Liver (tissue), 3 donors: ENCODE data around the gene KLHL9.

Source experiments
- EGR1 ChIP-seq, 2 donors: IDR thresholded peaks; 2 replicates each; pipeline ENCODE4 v1.6.1; 2016 to 2018; ENCODE audit warnings: antibody characterized with exemption in 2 of 2, low read depth in 2 of 2
- FOXA1 ChIP-seq: IDR thresholded peaks from 2 replicates; pipeline ENCODE4 v1.6.1; 2016; ENCODE audit warnings: antibody characterized with exemption
- MAX ChIP-seq: IDR thresholded peaks from 2 replicates; pipeline ENCODE4 v1.6.1; 2016; ENCODE audit warnings: antibody characterized with exemption
- RAD21 ChIP-seq, 2 donors: IDR thresholded peaks; 2 replicates each; pipeline ENCODE4 v1.6.1; 2016; ENCODE audit warnings: antibody characterized with exemption in 2 of 2, mild to moderate bottlenecking in 2 of 2
- TAF1 ChIP-seq: conservative IDR thresholded peaks from 2 replicates; pipeline ENCODE4 v1.6.1; 2016; ENCODE audit warnings: antibody characterized with exemption, mild to moderate bottlenecking
- YY1 ChIP-seq: IDR thresholded peaks from 2 replicates; pipeline ENCODE4 v1.6.1; 2016; ENCODE audit warnings: antibody characterized with exemption, mild to moderate bottlenecking
- TF ChIP-seq, protein P1 (sequence below): IDR thresholded peaks from 2 replicates; pipeline ENCODE4 v1.6.1; 2016; ENCODE audit warnings: antibody characterized with exemption
- TF ChIP-seq, protein P2 (sequence below): fragments of 150-350 bp; IDR thresholded peaks from 2 replicates; pipeline ENCODE4 v1.5.1; 2017; ENCODE audit warnings: improper control_type of control experiment, low read depth, low read length; ENCODE audit not compliant: missing input control
- donor health status: healthy.
- donor health status: healthy.

DNA sequence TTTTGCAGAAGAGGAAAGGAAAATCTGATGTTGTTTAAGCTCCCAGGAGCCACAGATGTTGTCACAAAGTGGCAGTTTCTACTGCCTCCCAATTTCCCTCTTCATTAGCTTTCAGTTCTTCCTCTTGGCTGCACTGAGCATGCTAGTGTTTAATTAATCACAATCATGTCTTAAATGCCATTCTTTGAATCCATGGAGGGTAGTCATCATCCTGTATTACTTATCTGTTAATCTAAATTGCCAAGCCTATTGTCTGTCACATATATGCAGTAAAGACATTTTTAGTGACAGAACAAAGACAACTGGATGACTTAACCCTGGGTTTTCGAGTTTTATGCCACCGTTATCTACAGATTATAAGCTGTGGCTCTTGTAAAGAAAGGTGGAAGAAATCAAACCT is 14.7 kb downstream of the KLHL9 start:
- TF ChIP-seq YY1 (no peak), MAX (no peak), RAD21 (IDR thresholded peaks at IDR 0.05) (no peak), EGR1 (IDR thresholded peaks at IDR 0.05; ENCODE audit: low read depth in 2 of 2) (no peak), TAF1 (no peak), FOXA1 (no peak)
- TF ChIP-seq, protein P1, sequence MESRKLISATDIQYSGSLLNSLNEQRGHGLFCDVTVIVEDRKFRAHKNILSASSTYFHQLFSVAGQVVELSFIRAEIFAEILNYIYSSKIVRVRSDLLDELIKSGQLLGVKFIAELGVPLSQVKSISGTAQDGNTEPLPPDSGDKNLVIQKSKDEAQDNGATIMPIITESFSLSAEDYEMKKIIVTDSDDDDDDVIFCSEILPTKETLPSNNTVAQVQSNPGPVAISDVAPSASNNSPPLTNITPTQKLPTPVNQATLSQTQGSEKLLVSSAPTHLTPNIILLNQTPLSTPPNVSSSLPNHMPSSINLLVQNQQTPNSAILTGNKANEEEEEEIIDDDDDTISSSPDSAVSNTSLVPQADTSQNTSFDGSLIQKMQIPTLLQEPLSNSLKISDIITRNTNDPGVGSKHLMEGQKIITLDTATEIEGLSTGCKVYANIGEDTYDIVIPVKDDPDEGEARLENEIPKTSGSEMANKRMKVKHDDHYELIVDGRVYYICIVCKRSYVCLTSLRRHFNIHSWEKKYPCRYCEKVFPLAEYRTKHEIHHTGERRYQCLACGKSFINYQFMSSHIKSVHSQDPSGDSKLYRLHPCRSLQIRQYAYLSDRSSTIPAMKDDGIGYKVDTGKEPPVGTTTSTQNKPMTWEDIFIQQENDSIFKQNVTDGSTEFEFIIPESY = no peak
- TF ChIP-seq, protein P2, sequence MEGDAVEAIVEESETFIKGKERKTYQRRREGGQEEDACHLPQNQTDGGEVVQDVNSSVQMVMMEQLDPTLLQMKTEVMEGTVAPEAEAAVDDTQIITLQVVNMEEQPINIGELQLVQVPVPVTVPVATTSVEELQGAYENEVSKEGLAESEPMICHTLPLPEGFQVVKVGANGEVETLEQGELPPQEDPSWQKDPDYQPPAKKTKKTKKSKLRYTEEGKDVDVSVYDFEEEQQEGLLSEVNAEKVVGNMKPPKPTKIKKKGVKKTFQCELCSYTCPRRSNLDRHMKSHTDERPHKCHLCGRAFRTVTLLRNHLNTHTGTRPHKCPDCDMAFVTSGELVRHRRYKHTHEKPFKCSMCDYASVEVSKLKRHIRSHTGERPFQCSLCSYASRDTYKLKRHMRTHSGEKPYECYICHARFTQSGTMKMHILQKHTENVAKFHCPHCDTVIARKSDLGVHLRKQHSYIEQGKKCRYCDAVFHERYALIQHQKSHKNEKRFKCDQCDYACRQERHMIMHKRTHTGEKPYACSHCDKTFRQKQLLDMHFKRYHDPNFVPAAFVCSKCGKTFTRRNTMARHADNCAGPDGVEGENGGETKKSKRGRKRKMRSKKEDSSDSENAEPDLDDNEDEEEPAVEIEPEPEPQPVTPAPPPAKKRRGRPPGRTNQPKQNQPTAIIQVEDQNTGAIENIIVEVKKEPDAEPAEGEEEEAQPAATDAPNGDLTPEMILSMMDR = no peak
